Renal pelvis (tissue), 4 donors: Measurements from ENCODE around the gene MSN. TPM values are rescaled to one million over a fixed set of nuclear protein-coding genes. Genes with fewer than 3 reads are reported as not detected.

Experiments used
- DNase-seq: peaks from one replicate; pipeline ENCODE4 v3.0.0-alpha.2; 2013
- polyA plus RNA-seq, 3 donors: library from polyadenylated mRNA; unstranded; fragments of 120-200 nt; gene quantifications; one replicate each; pipeline ENCODE4 v1.2.1, GENCODE V29; 2013; ENCODE audit not compliant: insufficient read length in 3 of 3

MSN gene
- polyA plus RNA-seq, 3 donors, result 214 to 237 (median 233) TPM

GRCh38 chrX:65667157-65667502 is 324 bp upstream of the MSN start:
- no peak for DNase-seq

GRCh38 chrX:65668377-65669310 is 1.2 kb downstream of the MSN start:
- no peak for DNase-seq

GRCh38 chrX:65671286-65671685 is 3.8 kb downstream of the MSN start:
- DNase-seq, result no peak

GRCh38 chrX:65671966-65672365 is 4.5 kb downstream of the MSN start:
- no peak for DNase-seq

- no peak for DNase-seq
Observed at GRCh38 chrX:65673857-65674203, 6.4 kb downstream of the MSN start.

- DNase-seq, result no peak
Observed at GRCh38 chrX:65674204-65674893, 6.9 kb downstream of the MSN start.

- DNase-seq, result no peak
Observed at GRCh38 chrX:65677954-65678469, 10.6 kb downstream of the MSN start.

- DNase-seq, result no peak
Observed at GRCh38 chrX:65679071-65679540, 11.7 kb downstream of the MSN start.

GRCh38 chrX:65681810-65682209 is 14.4 kb downstream of the MSN start:
- no peak for DNase-seq

- no peak for DNase-seq
Observed at GRCh38 chrX:65685112-65685511, 17.7 kb downstream of the MSN start.

- DNase-seq, result no peak
Observed at GRCh38 chrX:65686236-65686635, 18.8 kb downstream of the MSN start.

- DNase-seq, result no peak
Observed at GRCh38 chrX:65687367-65687766, 19.9 kb downstream of the MSN start.

GRCh38 chrX:65688403-65688871 is 21.0 kb downstream of the MSN start:
- no peak for DNase-seq

- no peak for DNase-seq
Observed at GRCh38 chrX:65689377-65689776, 21.9 kb downstream of the MSN start.

GRCh38 chrX:65690057-65690855 is 22.8 kb downstream of the MSN start:
- DNase-seq, result no peak

GRCh38 chrX:65695849-65696449 is 28.5 kb downstream of the MSN start:
- DNase-seq, result no peak

- DNase-seq, result no peak
Observed at GRCh38 chrX:65696613-65697012, 29.2 kb downstream of the MSN start.

GRCh38 chrX:65697211-65697641 is 29.8 kb downstream of the MSN start:
- no peak for DNase-seq

- no peak for DNase-seq
Observed at GRCh38 chrX:65697915-65698796, 30.7 kb downstream of the MSN start.

- DNase-seq, result no peak
Observed at GRCh38 chrX:65702956-65703355, 35.5 kb downstream of the MSN start.

GRCh38 chrX:65705439-65705838 is 38.0 kb downstream of the MSN start:
- no peak for DNase-seq
